Measurements from ENCODE around the gene ITPR1.
A peak's percentile ranks its signal among the peaks of the same experiment; 100 is the strongest.

ITPR1 gene

GRCh38 chr3:4839278-4839677, 346.1 kb downstream of the ITPR1 start:
- DNase-seq: no peak
- no peak overlapping the region for H2BK15ac ChIP-seq (ENCODE audit: low read depth, poor library complexity, severe bottlenecking)
- no peak overlapping the region for H3K4me3 ChIP-seq (ENCODE audit: insufficient read depth in 1 of 2, low read depth in 1 of 2, low read length in 2 of 2)
- no peak overlapping the region for H2AFZ ChIP-seq (ENCODE audit: low read depth, low read length)
- no peak overlapping the region for H3K9ac ChIP-seq (ENCODE audit: low read length)
- H3K27me3 ChIP-seq (ENCODE audit: control insufficient read depth in 1 of 2, insufficient read depth in 1 of 2, low read length in 2 of 2): no peaks in the 10 kb centered on the region
- H3K79me1 ChIP-seq (replicated peaks; ENCODE audit: low read length, poor library complexity, severe bottlenecking): no peaks in the 10 kb centered on the region
- H3K36me3 ChIP-seq (ENCODE audit: control insufficient read depth in 1 of 2, insufficient read depth in 2 of 2, low read depth in 1 of 2, low read length in 2 of 2): no peaks in the 10 kb centered on the region
- peaks cover 4% of the 10 kb centered on the region for H3K4me1 ChIP-seq (ENCODE audit: control insufficient read depth, insufficient read depth, low read depth, low read length)
- H3K18ac ChIP-seq (ENCODE audit: low read depth in 1 of 2, low read length in 2 of 2): no peak overlapping the region
- H3K23ac ChIP-seq (ENCODE audit: low read length in 2 of 2): no peak overlapping the region
- WGBS: 100% methylated on average over 1 of the region's 3 CpGs
- H3K14ac ChIP-seq (ENCODE audit: low read length in 2 of 2): no peak overlapping the region
- H2AK5ac ChIP-seq (ENCODE audit: low read length, severe bottlenecking): no peak overlapping the region
- no peak overlapping the region for H3K27ac ChIP-seq (ENCODE audit: low read length, poor library complexity, severe bottlenecking)
- no peak overlapping the region for H2BK120ac ChIP-seq (ENCODE audit: low read depth, low read length)
- H2BK5ac ChIP-seq (ENCODE audit: low read depth, low read length, poor library complexity, severe bottlenecking): no peak overlapping the region
- no peak overlapping the region for H4K91ac ChIP-seq (ENCODE audit: low read length)
- no peak overlapping the region for H3K4me2 ChIP-seq (ENCODE audit: low read length, poor library complexity, severe bottlenecking)
- no peaks in the 10 kb centered on the region for H3K9me3 ChIP-seq (ENCODE audit: control insufficient read depth, low read length)
- H2BK12ac ChIP-seq (ENCODE audit: low read length in 2 of 2): no peak overlapping the region
- no peak overlapping the region for H4K8ac ChIP-seq (ENCODE audit: low read length)
- no peak overlapping the region for H3K4ac ChIP-seq (ENCODE audit: low read depth in 1 of 2, low read length in 2 of 2)

- H3K27ac ChIP-seq (ENCODE audit: low read length, poor library complexity, severe bottlenecking): no peak overlapping the region
- H3K79me1 ChIP-seq (replicated peaks; ENCODE audit: low read length, poor library complexity, severe bottlenecking): no peaks in the 10 kb centered on the region
- no peak overlapping the region for H2BK15ac ChIP-seq (ENCODE audit: low read depth, poor library complexity, severe bottlenecking)
- H3K4ac ChIP-seq (ENCODE audit: low read depth in 1 of 2, low read length in 2 of 2): no peak overlapping the region
- H2BK120ac ChIP-seq (ENCODE audit: low read depth, low read length): no peak overlapping the region
- H3K36me3 ChIP-seq (ENCODE audit: control insufficient read depth in 1 of 2, insufficient read depth in 2 of 2, low read depth in 1 of 2, low read length in 2 of 2): no peaks in the 10 kb centered on the region
- H3K23ac ChIP-seq (ENCODE audit: low read length in 2 of 2): no peak overlapping the region
- H2BK5ac ChIP-seq (ENCODE audit: low read depth, low read length, poor library complexity, severe bottlenecking): no peak overlapping the region
- no peak overlapping the region for H3K9ac ChIP-seq (ENCODE audit: low read length)
- H2BK12ac ChIP-seq (ENCODE audit: low read length in 2 of 2): no peak overlapping the region
- H2AFZ ChIP-seq (ENCODE audit: low read depth, low read length): no peak overlapping the region
- no peak overlapping the region for H2AK5ac ChIP-seq (ENCODE audit: low read length, severe bottlenecking)
- no peaks in the 10 kb centered on the region for H3K27me3 ChIP-seq (ENCODE audit: control insufficient read depth in 1 of 2, insufficient read depth in 1 of 2, low read length in 2 of 2)
- no peak overlapping the region for H4K8ac ChIP-seq (ENCODE audit: low read length)
- DNase-seq: peak; percentile 18
- H3K9me3 ChIP-seq (ENCODE audit: control insufficient read depth, low read length): no peaks in the 10 kb centered on the region
- no peak overlapping the region for H4K91ac ChIP-seq (ENCODE audit: low read length)
- no peak overlapping the region for H3K4me2 ChIP-seq (ENCODE audit: low read length, poor library complexity, severe bottlenecking)
- H3K18ac ChIP-seq (ENCODE audit: low read depth in 1 of 2, low read length in 2 of 2): no peak overlapping the region
- H3K4me1 ChIP-seq (ENCODE audit: control insufficient read depth, insufficient read depth, low read depth, low read length): peaks cover 2% of the 10 kb centered on the region
- no peak overlapping the region for H3K14ac ChIP-seq (ENCODE audit: low read length in 2 of 2)
- no peak overlapping the region for H3K4me3 ChIP-seq (ENCODE audit: insufficient read depth in 1 of 2, low read depth in 1 of 2, low read length in 2 of 2)
- 66% methylated on average over 2 of the region's 3 CpGs for WGBS
These were observed 348.1 kb downstream of the ITPR1 start for GRCh38 chr3:4841225-4841624.

GRCh38 chr3:4841776-4842440, 348.8 kb downstream of the ITPR1 start:
- Histone ChIP-seq H2BK12ac (ENCODE audit: low read length in 2 of 2) (no peak overlapping the region), H3K4me3 (ENCODE audit: insufficient read depth in 1 of 2, low read depth in 1 of 2, low read length in 2 of 2) (no peak overlapping the region)
- WGBS: 25% methylated on average over 2 of the region's 3 CpGs

DNA sequence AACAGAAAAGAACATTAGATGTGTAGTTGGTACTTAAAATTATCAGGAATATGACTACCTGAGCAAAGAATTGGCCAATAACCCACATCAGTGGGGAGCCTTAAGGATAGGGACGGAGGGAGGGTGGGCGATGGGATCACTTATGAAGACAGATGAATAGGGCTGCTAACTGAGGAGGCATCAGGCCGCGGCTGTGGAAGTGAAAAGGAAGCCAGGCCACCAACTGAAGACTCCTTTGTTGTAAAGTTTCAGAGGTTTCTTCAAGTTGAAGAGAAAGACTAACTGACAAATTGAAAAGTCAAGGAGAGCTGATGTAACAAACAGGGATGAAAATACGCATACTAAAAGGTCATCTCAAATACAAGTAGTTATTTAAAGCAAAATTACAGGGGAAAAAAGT, 350.5 kb downstream of the ITPR1 start:
- H3K27me3 ChIP-seq (ENCODE audit: control insufficient read depth in 1 of 2, insufficient read depth in 1 of 2, low read length in 2 of 2): no peaks in the 10 kb centered on the region
- no peak overlapping the region for H3K14ac ChIP-seq (ENCODE audit: low read length in 2 of 2)
- H4K91ac ChIP-seq (ENCODE audit: low read length): no peak overlapping the region
- H3K79me1 ChIP-seq (replicated peaks; ENCODE audit: low read length, poor library complexity, severe bottlenecking): no peaks in the 10 kb centered on the region
- H2AK5ac ChIP-seq (ENCODE audit: low read length, severe bottlenecking): no peak overlapping the region
- H3K9me3 ChIP-seq (ENCODE audit: control insufficient read depth, low read length): no peaks in the 10 kb centered on the region
- 96% methylated on average over 4 of the region's 5 CpGs for WGBS
- H3K4me2 ChIP-seq (ENCODE audit: low read length, poor library complexity, severe bottlenecking): no peak overlapping the region
- H3K4me3 ChIP-seq (ENCODE audit: insufficient read depth in 1 of 2, low read depth in 1 of 2, low read length in 2 of 2): no peak overlapping the region
- no peak overlapping the region for H2BK12ac ChIP-seq (ENCODE audit: low read length in 2 of 2)
- H3K18ac ChIP-seq (ENCODE audit: low read depth in 1 of 2, low read length in 2 of 2): no peak overlapping the region
- no peaks in the 10 kb centered on the region for H3K36me3 ChIP-seq (ENCODE audit: control insufficient read depth in 1 of 2, insufficient read depth in 2 of 2, low read depth in 1 of 2, low read length in 2 of 2)
- no peak overlapping the region for H2BK120ac ChIP-seq (ENCODE audit: low read depth, low read length)
- no peak overlapping the region for H3K9ac ChIP-seq (ENCODE audit: low read length)
- H2BK5ac ChIP-seq (ENCODE audit: low read depth, low read length, poor library complexity, severe bottlenecking): no peak overlapping the region
- H3K27ac ChIP-seq (ENCODE audit: low read length, poor library complexity, severe bottlenecking): no peak overlapping the region
- H3K4me1 ChIP-seq (ENCODE audit: control insufficient read depth, insufficient read depth, low read depth, low read length): peaks cover 2% of the 10 kb centered on the region
- no peak for DNase-seq
- H4K8ac ChIP-seq (ENCODE audit: low read length): no peak overlapping the region
- H3K4ac ChIP-seq (ENCODE audit: low read depth in 1 of 2, low read length in 2 of 2): no peak overlapping the region
- H2AFZ ChIP-seq (ENCODE audit: low read depth, low read length): no peak overlapping the region
- H2BK15ac ChIP-seq (ENCODE audit: low read depth, poor library complexity, severe bottlenecking): no peak overlapping the region
- no peak overlapping the region for H3K23ac ChIP-seq (ENCODE audit: low read length in 2 of 2)

More at GRCh38 chr3:4841776-4842440, 348.8 kb downstream of the ITPR1 start:
- no peak overlapping the region for H2BK120ac ChIP-seq (ENCODE audit: low read depth, low read length)
- H3K23ac ChIP-seq (ENCODE audit: low read length in 2 of 2): no peak overlapping the region
- no peak overlapping the region for H3K14ac ChIP-seq (ENCODE audit: low read length in 2 of 2)
- no peak overlapping the region for H4K8ac ChIP-seq (ENCODE audit: low read length)
- no peak overlapping the region for H3K4me2 ChIP-seq (ENCODE audit: low read length, poor library complexity, severe bottlenecking)
- no peak overlapping the region for H2AFZ ChIP-seq (ENCODE audit: low read depth, low read length)
- no peak overlapping the region for H3K9ac ChIP-seq (ENCODE audit: low read length)
- no peaks in the 10 kb centered on the region for H3K27me3 ChIP-seq (ENCODE audit: control insufficient read depth in 1 of 2, insufficient read depth in 1 of 2, low read length in 2 of 2)
- H2AK5ac ChIP-seq (ENCODE audit: low read length, severe bottlenecking): no peak overlapping the region
- H3K18ac ChIP-seq (ENCODE audit: low read depth in 1 of 2, low read length in 2 of 2): no peak overlapping the region
- no peak overlapping the region for H2BK15ac ChIP-seq (ENCODE audit: low read depth, poor library complexity, severe bottlenecking)
- no peak overlapping the region for H3K27ac ChIP-seq (ENCODE audit: low read length, poor library complexity, severe bottlenecking)
- no peak overlapping the region for H3K4ac ChIP-seq (ENCODE audit: low read depth in 1 of 2, low read length in 2 of 2)
- no peaks in the 10 kb centered on the region for H3K9me3 ChIP-seq (ENCODE audit: control insufficient read depth, low read length)
- no peaks in the 10 kb centered on the region for H3K36me3 ChIP-seq (ENCODE audit: control insufficient read depth in 1 of 2, insufficient read depth in 2 of 2, low read depth in 1 of 2, low read length in 2 of 2)
- no peak overlapping the region for H2BK5ac ChIP-seq (ENCODE audit: low read depth, low read length, poor library complexity, severe bottlenecking)
- no peak overlapping the region for H4K91ac ChIP-seq (ENCODE audit: low read length)
- H3K79me1 ChIP-seq (replicated peaks; ENCODE audit: low read length, poor library complexity, severe bottlenecking): no peaks in the 10 kb centered on the region
- DNase-seq: peak; percentile 81
- H3K4me1 ChIP-seq (ENCODE audit: control insufficient read depth, insufficient read depth, low read depth, low read length): peaks cover 2% of the 10 kb centered on the region

All from mesenchymal stem cell (in vitro differentiated cells and primary cell).